Urinary bladder (tissue), 4 donors: ENCODE data around the gene LGALS1. TPM values are rescaled to one million over a fixed set of nuclear protein-coding genes. Genes with fewer than 3 reads are reported as not detected.
A peak's percentile ranks its signal among the peaks of the same experiment; 100 is the strongest.

ENCODE experiments used
- DNase-seq: peaks from one replicate; pipeline ENCODE4 v3.0.0-alpha.2; 2015; ENCODE audit errors: extremely low spot score
- H3K27ac ChIP-seq: one replicate; pipeline ENCODE4 v1.5.1; 2013; ENCODE audit warnings: low read depth, mild to moderate bottlenecking, moderate library complexity
- H3K36me3 ChIP-seq: one replicate; pipeline ENCODE4 v1.6.1; 2013; ENCODE audit warnings: mild to moderate bottlenecking, moderate library complexity; ENCODE audit not compliant: insufficient read depth
- H3K4me1 ChIP-seq: one replicate; pipeline ENCODE4 v1.6.1; 2013; ENCODE audit warnings: mild to moderate bottlenecking, moderate library complexity; ENCODE audit not compliant: insufficient read depth
- H3K4me3 ChIP-seq: one replicate; pipeline ENCODE4 v1.5.1; 2013; ENCODE audit warnings: low read depth, low read length
- WGBS: extraction: QIAGEN DNeasy Blood & Tissue Kit; methylation state at CpG from one replicate; pipeline ENCODE4 v1.1.7; 2013; 5-methylcytosine and 5-hydroxymethylcytosine counted together
- polyA plus RNA-seq: library from polyadenylated mRNA; stranded (reverse); fragments of 200-250 nt; gene quantifications from one replicate; pipeline ENCODE4 v1.2.3, GENCODE V29; 2013
- total RNA-seq: library from RNA; depleted of rRNA; stranded (reverse); fragments of >200 nt; gene quantifications from one replicate; pipeline ENCODE4 v1.2.3, GENCODE V29; 2014
- donor health status: healthy with polysubstance abuse.
- donor health status: healthy.

The LGALS1 gene
- total and polyA plus RNA-seq, 2 donors: 1,499 to 1,781 TPM

- Histone ChIP-seq H3K4me3 (no peak overlapping the region), H3K27ac (peak overlapping the region; percentile 83), H3K36me3 (no peaks in the 10 kb centered on the region), H3K4me1 (no peaks in the 10 kb centered on the region)
- DNase-seq: peak; percentile 88
- WGBS: 5% methylated on average over 24 of the region's 24 CpGs
Measured at GRCh38 chr22:37633625-37634416, 41.6 kb upstream of the LGALS1 start.

- H3K4me1 ChIP-seq: no peaks in the 10 kb centered on the region
- H3K27ac ChIP-seq: peak overlapping the region; percentile 77
- H3K36me3 ChIP-seq: no peaks in the 10 kb centered on the region
- H3K4me3 ChIP-seq: no peak overlapping the region
- WGBS: 19% methylated on average over 8 of the region's 8 CpGs
- no peak for DNase-seq
Measured at GRCh38 chr22:37634417-37634924, 41.0 kb upstream of the LGALS1 start.

DNA sequence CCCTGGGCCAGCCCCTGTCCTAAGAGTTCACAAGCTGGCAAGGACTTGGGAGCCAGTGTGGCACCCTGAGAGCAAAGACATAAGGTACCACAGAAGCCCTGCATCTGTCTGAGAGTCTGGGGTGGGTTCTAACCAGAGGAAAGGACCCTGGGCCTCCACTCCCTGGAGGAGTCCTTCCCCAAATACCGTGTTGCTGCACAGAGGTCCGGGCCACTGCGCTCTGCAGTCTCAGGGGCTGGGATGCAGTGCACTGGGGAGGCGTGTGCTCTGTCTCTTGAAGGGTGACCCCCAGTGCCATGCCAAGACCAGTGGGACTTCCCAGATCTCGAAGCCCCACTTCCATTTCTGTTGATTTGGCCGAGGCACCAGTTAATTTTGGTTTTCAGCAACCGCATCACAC, 40.3 kb upstream of the LGALS1 start:
- H3K36me3 ChIP-seq: no peaks in the 10 kb centered on the region
- H3K4me3 ChIP-seq: no peak overlapping the region
- no peak overlapping the region for H3K27ac ChIP-seq
- no peaks in the 10 kb centered on the region for H3K4me1 ChIP-seq
- 82% methylated on average over 7 of the region's 7 CpGs for WGBS
- no peak for DNase-seq

GRCh38 chr22:37636186-37636948, 39.1 kb upstream of the LGALS1 start:
- WGBS: 57% methylated on average over 6 of the region's 6 CpGs
- Histone ChIP-seq H3K4me3 (no peak overlapping the region), H3K4me1 (no peaks in the 10 kb centered on the region), H3K27ac (no peak overlapping the region), H3K36me3 (no peaks in the 10 kb centered on the region)
- DNase-seq: no peak

GRCh38 chr22:37636949-37637273, 38.5 kb upstream of the LGALS1 start:
- no peaks in the 10 kb centered on the region for H3K4me1 ChIP-seq
- no peak for DNase-seq

DNA sequence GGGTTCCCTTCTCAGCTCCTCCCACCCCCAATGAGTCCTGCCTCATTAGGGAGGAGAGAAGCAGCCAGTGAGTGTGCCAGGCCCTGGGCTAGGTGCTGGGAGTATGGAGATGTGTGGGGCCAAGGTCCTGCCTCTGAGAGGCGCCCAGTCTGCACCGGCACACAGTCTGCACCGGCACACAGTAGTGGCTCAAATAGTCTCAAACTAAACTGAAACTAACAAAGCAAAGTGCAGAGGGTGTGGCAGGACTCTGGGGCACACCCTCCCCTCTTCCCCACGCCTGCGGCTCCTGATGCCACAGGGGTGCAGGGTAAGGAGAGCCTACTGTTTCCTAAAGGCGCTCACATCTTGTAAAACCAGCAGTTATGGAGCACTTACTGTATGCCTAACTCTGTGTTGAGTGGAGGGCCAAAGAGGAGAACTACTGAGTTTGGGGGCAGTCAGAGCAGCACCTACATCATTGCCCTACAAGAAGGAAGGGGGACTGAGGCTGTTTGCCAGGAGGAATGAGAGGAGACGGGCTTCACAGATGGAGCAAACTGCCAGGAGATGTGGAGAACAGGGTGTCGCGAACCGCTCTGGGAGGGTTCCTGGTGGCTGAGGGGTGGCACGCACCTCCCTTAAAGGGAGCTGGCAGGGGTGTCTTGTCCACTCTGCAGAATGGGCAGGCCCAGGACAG, 36.9 kb upstream of the LGALS1 start:
- no peaks in the 10 kb centered on the region for H3K4me1 ChIP-seq
- H3K4me3 ChIP-seq: peak overlapping the region; percentile 67
- DNase-seq: no peak
- peak overlapping the region; percentile 81 for H3K27ac ChIP-seq
- 59% methylated on average over 11 of the region's 11 CpGs for WGBS
- H3K36me3 ChIP-seq: no peaks in the 10 kb centered on the region

More at GRCh38 chr22:37636949-37637273, 38.5 kb upstream of the LGALS1 start:
- Histone ChIP-seq H3K4me3 (no peak overlapping the region), H3K27ac (no peak overlapping the region), H3K36me3 (no peaks in the 10 kb centered on the region)
- WGBS: 69% methylated on average over 3 of the region's 3 CpGs

- Histone ChIP-seq H3K36me3 (no peaks in the 10 kb centered on the region), H3K4me1 (no peaks in the 10 kb centered on the region), H3K27ac (peak within 1 kb of the TSS; percentile 81), H3K4me3 (peak within 1 kb of the TSS; percentile 67)
- WGBS: 5% methylated on average over 57 of the region's 57 CpGs
- peak; percentile 37 for DNase-seq
Measured at GRCh38 chr22:37639070-37639760, 36.2 kb upstream of the LGALS1 start, which contains the start of gene SH3BP1. Gene SH3BP1, plus strand, starts transcription at chr22:37639669. Its CDS starts 119 bp downstream, at chr22:37639788.

- Histone ChIP-seq H3K27ac (peak overlapping the region; percentile 81), H3K4me1 (no peaks in the 10 kb centered on the region), H3K4me3 (peak overlapping the region; percentile 67), H3K36me3 (no peaks in the 10 kb centered on the region)
- DNase-seq: no peak
- WGBS: 6% methylated on average over 27 of the region's 27 CpGs
Measured at GRCh38 chr22:37639771-37640590, 35.5 kb upstream of the LGALS1 start.

- no peak for DNase-seq
- no peaks in the 10 kb centered on the region for H3K36me3 ChIP-seq
- H3K27ac ChIP-seq: peak overlapping the region; percentile 76
- no peaks in the 10 kb centered on the region for H3K4me1 ChIP-seq
- WGBS: 71% methylated on average over 24 of the region's 24 CpGs
- peak overlapping the region; percentile 67 for H3K4me3 ChIP-seq
Measured at GRCh38 chr22:37640591-37641560, 34.6 kb upstream of the LGALS1 start.

GRCh38 chr22:37641561-37641949, 33.9 kb upstream of the LGALS1 start:
- no peak overlapping the region for H3K4me3 ChIP-seq
- DNase-seq: no peak
- no peaks in the 10 kb centered on the region for H3K36me3 ChIP-seq
- H3K27ac ChIP-seq: peak overlapping the region; percentile 76
- WGBS: 89% methylated on average over 5 of the region's 5 CpGs
- no peaks in the 10 kb centered on the region for H3K4me1 ChIP-seq

DNA sequence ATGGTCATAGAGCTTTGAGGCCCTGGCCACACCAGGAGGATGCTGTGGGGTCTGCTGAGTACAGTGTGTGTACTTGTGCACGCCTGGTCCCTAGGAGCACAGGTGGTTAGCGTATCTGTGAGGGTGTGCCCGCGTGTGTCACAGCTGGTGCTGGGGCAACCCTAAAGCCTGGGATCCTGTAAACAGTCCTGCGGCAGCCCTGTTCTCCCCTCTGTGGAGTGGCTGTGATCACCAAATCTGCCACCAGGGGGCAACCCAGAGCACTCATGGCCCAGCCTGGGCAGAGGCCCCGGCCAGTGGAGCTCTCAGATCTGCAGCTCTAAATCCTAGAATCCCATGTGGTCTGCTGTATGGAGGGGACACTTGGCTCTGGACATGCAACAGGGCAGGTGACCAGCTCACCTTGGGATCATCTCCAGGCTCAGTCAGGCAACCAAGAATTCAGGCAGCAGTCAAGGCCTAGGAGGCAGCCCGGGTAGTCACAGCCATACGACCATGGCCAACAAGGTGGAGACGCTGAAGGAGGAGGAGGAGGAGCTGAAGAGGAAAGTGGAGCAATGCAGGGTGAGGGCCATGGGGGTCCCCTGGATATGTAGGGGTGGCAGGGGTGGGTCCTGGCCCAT, 32.1 kb upstream of the LGALS1 start:
- H3K4me3 ChIP-seq: no peak overlapping the region
- no peaks in the 10 kb centered on the region for H3K36me3 ChIP-seq
- H3K4me1 ChIP-seq: no peaks in the 10 kb centered on the region
- DNase-seq: peak; percentile 48
- WGBS: 28% methylated on average over 9 of the region's 9 CpGs
- H3K27ac ChIP-seq: no peak overlapping the region
